NCI-H1694 (cell line): ENCODE data around the gene NCF4.

Experiments
- DNase-seq: peaks from one replicate; lab custom pipeline; 2025; lab: John Stamatoyannopoulos, UW

NCF4 gene

GRCh38 chr22:36860821-36861659, at the start of gene NCF4:
TSS of gene NCF4 (plus strand) at chr22:36861006. CDS start at chr22:36861172, 166 bp downstream.
- no peak for DNase-seq

GRCh38 chr22:36811094-36811800, 49.6 kb upstream of the NCF4 start:
- DNase-seq, result no peak

GRCh38 chr22:36814801-36815200, 46.0 kb upstream of the NCF4 start:
- no peak for DNase-seq

DNA sequence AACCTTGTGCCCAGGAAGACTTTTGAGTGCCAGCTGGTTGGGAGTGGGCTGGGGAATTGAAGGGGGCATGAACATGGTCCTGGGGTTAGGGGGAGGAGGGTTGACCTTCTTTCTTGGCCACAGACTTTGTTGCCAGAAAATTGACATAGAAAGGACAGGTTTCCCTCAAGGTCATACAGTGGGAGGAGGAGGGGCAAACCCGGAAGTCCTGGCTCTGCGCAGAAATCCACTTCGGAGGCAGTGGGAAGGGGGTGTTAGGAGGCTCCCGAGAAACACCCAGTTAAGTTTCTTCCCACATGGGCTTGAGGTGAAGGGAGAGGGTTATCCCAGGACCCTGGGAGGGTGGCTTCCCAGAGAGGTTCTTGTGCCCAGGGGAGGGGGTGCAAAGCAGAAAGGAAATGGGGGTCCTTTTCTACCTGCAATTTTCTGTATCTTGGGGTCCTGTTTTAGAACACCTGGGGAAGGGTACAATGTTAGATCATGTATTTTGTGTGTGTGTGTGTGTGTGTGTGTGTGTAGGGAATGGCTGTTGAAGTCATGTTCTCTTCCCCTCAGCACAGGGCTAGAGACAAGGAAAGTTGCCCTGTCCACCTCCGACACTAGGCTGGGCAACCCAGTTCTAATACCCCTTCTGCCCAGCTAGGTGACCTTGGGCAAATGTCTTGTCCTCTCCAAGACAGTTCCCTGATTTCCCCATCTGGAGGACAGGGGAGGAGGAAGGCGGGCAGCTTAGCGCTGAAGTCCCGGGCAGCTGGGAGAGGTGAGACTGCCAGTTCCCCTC, 45.1 kb upstream of the NCF4 start:
- no peak for DNase-seq

GRCh38 chr22:36816339-36816635, 44.5 kb upstream of the NCF4 start:
- no peak for DNase-seq

DNA sequence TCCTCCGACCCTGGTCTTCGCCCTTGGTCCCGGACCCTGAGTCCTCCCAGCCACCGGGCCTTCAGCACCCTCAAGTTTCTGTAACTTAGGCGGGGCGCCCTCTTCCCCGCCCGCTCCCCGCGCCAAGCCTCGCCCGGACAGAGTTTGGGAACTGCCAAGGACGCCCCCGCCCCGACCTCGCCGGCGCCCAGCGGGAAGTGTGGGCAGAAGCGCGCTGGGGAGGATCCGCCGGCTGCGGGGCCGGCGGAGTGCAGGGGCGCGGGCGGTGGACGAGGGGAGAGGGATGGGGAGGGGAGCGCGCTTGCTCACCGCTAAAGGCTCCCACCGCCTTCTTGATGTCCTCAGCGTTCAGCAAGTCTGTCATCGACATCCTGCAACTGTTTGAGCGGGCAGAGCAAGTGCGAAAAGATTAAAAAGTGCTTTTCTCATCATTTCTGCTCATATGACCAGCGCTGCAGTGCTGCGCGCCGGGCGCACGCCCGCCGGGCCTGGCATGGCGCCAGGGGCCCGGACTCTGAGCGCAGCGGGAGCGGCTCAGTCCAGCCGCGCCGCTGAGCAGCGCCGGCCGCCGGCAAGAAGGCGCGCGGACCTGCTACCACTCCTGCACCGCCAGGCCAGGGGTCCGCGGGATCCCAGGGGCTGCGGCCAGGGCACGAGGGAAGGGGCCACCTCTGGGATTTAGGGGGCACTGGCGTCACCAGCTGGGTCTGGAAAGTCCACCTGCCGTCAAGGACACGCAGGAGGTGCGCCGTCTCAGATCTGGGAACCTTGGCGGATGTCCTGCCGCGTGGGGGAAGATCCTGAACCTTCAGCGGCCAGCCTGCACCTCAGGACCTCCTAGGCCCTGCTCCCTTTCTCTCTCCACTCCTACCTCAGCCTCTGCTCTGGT, 43.9 kb upstream of the NCF4 start, which contains the start of gene PVALB:
TSS of gene PVALB (minus strand) at position 400 of the 889 bp plus-strand sequence. CDS start at position 370, 30 bp downstream.
- DNase-seq, result no peak

- no peak for DNase-seq
Measured at GRCh38 chr22:36817525-36817848, 43.3 kb upstream of the NCF4 start.

DNA sequence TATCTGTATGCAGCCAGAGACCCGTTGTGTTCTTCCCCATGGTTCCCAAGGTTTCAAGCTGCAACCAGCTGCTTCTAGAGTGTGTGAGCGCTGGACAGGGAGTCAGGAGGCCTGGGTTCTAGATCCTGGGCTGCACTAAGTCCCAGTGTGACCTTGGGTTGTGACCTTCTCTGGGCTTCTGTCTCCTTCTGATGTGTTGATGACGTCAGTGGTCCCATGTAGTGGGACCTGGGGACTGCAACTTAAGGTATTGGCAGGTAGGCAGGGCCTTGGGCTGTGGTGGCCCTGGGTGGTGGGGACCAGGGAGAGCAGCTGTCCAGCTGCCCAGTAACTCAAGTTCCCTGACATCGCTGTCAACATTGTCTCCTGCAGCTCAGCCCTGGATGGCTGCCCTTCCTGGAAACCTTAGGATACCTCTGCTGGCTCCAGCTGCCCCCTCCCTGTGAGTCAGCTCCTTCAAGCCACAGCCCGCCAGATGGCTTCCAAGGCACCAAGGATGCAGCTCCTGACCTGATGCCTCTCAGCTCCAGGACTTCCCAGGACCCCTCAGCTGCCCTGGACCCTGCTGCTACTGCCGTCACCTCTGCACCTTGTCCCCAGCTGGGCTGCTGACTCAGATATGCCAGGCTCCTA, 42.7 kb upstream of the NCF4 start:
- no peak for DNase-seq

GRCh38 chr22:36819112-36819511, 41.7 kb upstream of the NCF4 start:
- DNase-seq, result no peak

GRCh38 chr22:36822581-36822980, 38.2 kb upstream of the NCF4 start:
- DNase-seq, result no peak

DNA sequence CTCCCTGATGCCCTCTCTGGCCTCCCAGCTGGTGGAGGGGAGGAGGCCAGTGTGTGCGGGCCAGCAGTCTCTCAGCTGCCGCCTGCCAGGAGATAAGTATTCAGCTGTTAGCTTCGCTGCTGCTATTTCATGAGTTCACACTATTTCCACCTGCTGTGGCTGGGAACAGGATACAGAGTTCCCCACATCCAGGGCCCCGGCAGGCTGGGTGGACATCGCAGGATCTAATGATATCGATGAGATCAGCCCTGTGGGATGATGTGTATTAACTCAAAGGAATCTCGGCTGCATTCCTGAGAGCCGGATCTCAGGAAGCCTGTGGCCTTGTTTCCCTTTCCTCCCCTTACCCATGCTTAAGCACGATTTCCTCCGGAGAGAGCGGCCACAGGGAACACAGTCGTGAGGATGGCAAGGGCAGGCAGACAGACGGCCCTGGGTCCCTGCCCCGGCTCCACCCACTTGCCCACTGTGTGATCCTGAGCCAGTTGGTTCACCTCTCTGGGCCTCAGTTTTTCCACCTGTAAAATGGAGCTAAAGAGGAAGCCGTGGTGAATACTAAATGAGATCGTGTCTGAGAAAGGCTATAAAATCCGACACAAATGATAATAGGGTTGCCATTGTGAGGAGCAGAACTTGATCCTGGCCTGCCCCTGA, 37.5 kb upstream of the NCF4 start:
- DNase-seq, result no peak

GRCh38 chr22:36824655-36825054, 36.2 kb upstream of the NCF4 start:
- no peak for DNase-seq

GRCh38 chr22:36826262-36826661, 34.5 kb upstream of the NCF4 start:
- DNase-seq, result no peak

DNA sequence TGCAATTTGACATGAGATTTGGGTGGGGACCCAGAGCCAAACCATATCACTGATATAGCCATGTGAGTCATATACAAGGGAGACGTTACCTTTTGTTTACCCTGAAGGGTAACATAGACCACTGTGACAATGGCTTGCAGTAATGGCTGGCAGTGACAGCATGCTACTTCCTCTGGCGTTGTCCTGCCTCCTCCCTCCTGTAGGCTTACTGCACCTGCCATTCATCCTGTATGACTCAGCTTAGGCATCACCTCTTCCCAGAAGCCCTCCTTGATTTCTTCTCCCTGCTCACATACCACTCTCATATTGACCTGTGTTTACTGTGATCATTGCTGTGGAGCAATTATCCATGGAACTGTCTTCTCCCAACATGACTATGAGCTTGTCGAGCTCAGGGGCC, 32.0 kb upstream of the NCF4 start:
- no peak for DNase-seq

DNA sequence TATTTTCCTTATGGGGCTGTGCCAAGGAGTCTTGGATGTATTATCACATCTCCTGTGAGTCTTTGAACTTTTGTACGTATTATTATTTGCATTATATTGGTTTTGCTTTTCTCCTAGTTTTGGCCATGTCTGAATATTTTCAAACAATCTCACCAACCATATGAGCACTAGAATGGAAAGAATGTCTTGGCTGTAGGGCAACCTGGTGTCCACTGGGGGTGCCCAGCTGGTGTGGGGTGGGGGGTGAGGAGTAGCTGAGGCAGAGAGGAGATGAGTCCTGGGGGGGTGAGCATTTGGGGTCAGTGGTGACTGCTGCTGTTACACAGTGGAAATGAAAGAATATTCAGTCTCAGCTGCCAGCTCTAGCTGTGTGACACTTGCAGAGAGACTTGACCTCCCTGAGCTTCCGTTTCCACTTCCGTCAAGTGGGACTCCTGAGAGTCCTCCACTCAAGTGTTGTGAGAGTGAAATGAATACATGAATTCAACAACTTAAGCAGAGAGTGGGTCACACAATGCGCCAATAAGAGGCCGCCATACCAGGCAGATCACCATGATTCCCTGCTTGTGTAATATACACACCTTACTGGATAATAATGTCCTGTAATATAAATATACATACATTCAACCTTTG, 31.3 kb upstream of the NCF4 start:
- DNase-seq, result no peak

DNA sequence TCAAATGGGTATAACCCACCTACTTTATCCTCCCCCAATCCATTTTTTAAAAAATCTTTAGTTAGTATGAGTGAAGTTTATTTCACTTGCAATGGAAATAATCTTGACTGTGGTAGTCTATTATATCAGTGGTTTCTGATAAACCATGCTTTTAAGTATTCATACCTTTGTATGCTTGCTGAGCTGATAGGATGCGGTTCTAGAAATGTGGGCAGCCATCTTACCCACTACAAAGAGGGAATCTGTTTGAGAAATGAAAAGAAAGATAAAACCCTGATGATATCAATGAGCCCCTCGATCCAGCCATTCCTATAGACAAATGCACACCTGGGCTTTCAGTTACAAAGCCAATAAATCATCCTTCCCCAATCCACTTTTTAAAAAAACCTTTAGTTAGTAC, 30.2 kb upstream of the NCF4 start:
- DNase-seq, result no peak

GRCh38 chr22:36831206-36831605, 29.6 kb upstream of the NCF4 start:
- no peak for DNase-seq

GRCh38 chr22:36831717-36832116, 29.1 kb upstream of the NCF4 start:
- DNase-seq, result no peak

- DNase-seq, result no peak
Measured at GRCh38 chr22:36833073-36833472, 27.7 kb upstream of the NCF4 start.

- no peak for DNase-seq
Measured at GRCh38 chr22:36835903-36836302, 24.9 kb upstream of the NCF4 start.
